Immature natural killer cell (primary cell): ENCODE measurements around the gene NRSN2. TPM values are rescaled to one million over a fixed set of nuclear protein-coding genes. Genes with fewer than 3 reads are reported as not detected.

ENCODE experiments used
- polyA plus RNA-seq, 3 donors: library from polyadenylated mRNA; unstranded; fragments of 300-500 nt; fragmentation: Illumina TruSeq; gene quantifications; one replicate each; pipeline ENCODE4 v1.2.3, GENCODE V29; 2021

Gene NRSN2
- polyA plus RNA-seq, 3 donors from 2014 or later = 6.7 to 8.9 (median 7.1) TPM

Other genes with a start within 250 kb of the NRSN2 start
- not detected for gene DEFB126, start 204.5 kb upstream of the NRSN2 start, polyA plus RNA-seq
- not detected for gene DEFB127, start 189.7 kb upstream of the NRSN2 start, polyA plus RNA-seq
- gene DEFB128, start 157.4 kb upstream of the NRSN2 start, polyA plus RNA-seq = not detected
- not detected for gene DEFB129, start 119.9 kb upstream of the NRSN2 start, polyA plus RNA-seq
- not detected for gene DEFB132, start 89.4 kb upstream of the NRSN2 start, polyA plus RNA-seq
- under 1 TPM; 0.23 to 0.50 (median 0.32) TPM for gene C20orf96, start 56.4 kb upstream of the NRSN2 start, polyA plus RNA-seq
- gene ZCCHC3, start 49.5 kb upstream of the NRSN2 start, polyA plus RNA-seq = 10 to 100 TPM in 1 of 3 donors, 1 to 10 TPM in 2; 2.1 to 14.0 (median 6.1) TPM
- under 1 TPM; 0.08 to 0.27 (median 0.21) TPM for gene SOX12, start 21.6 kb upstream of the NRSN2 start, polyA plus RNA-seq
- 10 to 100 TPM; 17.0 to 27.6 (median 25.0) TPM for gene TRIB3, start 33.6 kb downstream of the NRSN2 start, polyA plus RNA-seq
- 100 to 1,000 TPM; 110 to 131 (median 126) TPM for gene RBCK1, start 61.2 kb downstream of the NRSN2 start, polyA plus RNA-seq
- 10 to 100 TPM; 19.4 to 38.3 (median 33.2) TPM for gene TBC1D20, start 115.4 kb downstream of the NRSN2 start, polyA plus RNA-seq
- gene CSNK2A1, start 196.7 kb downstream of the NRSN2 start, polyA plus RNA-seq = 10 to 100 TPM; 39.9 to 65.9 (median 60.1) TPM